Measurements from ENCODE around the gene CYB5R2.

Gene CYB5R2

GRCh38 chr11:7672960-7673723 is at the start of gene CYB5R2:
TSS of gene CYB5R2 (minus strand) at chr11:7673500. CDS start at chr11:7672825, 675 bp downstream.
- no peak for DNase-seq

GRCh38 chr11:7714786-7715185 is 41.5 kb upstream of the CYB5R2 start:
- no peak for DNase-seq

DNA sequence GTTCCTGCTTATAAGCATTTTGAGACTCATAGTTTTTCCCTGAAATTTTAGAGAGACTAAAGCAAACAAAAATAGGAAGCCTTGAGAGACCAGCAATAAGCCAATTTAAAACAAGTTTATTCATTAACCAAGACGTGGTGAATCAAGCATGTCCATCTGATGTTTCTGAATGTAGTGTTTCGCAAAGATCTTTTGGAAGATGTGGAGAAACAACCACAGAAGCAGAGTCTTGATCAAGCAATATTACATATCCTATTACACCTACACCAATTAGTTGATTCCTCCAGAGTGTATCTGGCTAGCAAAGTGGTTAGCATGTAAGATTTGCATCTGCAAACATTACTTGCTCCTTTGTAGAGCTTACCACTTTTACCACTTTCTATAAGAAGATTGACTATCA is 33.1 kb upstream of the CYB5R2 start, which contains the start of gene OVCH2:
OVCH2 (minus strand) TSS at position 101 of the 400 bp plus-strand sequence; CDS start at position 18, 83 bp downstream.
- no peak for DNase-seq

- no peak for DNase-seq
Measured at GRCh38 chr11:7703740-7704139, 30.4 kb upstream of the CYB5R2 start.

DNA sequence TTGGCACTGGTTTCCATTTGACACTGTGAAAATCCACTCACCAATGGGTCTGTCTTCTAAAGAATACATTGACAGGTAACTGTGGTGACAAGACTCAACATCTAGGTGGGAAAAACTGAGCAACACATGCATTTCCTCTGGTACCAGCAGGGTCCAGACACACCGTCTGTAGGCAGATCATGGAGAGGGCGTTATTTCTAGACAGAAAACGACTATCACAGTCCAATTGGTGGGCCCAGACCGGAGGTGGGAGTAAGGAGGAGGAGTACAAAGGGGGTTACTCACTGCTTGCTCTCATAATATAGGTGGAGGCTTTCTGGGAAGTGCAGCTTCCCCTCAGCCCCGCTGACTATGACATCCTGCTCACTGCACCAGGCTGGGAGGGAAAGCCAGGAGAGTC is 23.1 kb upstream of the CYB5R2 start:
- DNase-seq = no peak

DNA sequence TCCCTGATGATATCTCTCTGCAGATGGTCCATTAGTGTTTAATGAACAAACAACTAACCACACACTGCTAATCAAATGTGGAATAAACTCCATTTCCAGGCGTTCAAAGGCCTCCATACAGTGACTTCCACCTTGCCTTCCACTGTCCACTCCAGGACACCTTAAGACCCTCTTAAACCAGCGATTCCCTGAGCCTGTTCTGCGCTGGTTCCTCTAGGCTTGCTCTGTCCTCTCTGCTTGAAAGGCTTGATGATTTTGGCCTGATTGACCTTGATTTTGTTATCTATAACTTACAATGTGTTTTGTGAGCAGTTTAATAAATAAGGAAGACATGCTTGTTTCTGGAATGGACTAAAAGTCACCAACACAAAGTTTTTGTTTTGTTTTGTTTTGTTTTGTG is 20.9 kb upstream of the CYB5R2 start:
- DNase-seq = no peak

GRCh38 chr11:7692426-7692825 is 19.1 kb upstream of the CYB5R2 start:
- no peak for DNase-seq

DNA sequence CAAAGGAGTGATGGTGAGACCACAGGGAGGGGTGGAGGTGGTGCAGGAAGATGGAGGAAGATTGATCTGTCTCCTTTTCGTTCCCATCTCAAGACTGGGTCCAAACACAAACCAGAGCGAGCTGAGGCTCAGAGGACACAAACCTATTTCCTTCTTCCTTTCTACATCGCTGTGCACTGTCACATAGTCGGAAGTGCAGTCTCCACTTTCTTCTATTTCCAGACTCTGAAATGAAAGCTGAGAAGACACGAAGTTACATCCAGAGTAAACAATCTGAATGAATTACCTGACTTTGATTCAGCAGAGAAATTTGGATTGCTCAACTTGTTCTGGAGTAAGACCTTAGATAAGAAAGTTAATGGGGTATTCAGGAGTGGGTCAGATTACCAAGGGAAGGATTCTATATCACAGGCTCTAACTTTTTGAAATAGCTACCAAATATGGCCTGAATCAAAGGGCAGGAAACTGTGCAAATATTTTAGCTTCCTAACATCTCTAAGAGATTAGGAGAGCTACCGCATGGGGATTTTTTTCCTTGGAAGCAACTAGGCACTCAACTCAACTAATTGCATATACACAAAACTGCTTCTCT is 18.6 kb upstream of the CYB5R2 start:
- no peak for DNase-seq

DNA sequence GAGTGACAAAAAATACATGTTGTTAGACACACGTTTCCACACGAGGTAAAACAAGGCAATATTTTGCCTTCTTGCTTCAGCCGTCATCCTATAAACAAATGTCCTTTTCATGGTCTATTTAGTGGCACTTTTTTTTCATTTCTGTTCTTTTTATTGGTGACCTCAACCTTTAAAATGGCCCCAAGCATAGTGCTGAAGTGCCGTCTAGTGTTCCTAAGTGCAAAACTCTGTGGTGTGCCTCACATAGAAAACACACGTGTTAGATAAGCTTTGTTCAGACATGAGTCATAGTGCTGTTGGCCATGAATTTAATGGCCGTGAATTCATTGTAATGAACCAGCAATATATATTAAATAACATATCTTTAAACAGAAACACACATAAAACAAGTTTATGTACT is 17.3 kb upstream of the CYB5R2 start:
- no peak for DNase-seq

DNA sequence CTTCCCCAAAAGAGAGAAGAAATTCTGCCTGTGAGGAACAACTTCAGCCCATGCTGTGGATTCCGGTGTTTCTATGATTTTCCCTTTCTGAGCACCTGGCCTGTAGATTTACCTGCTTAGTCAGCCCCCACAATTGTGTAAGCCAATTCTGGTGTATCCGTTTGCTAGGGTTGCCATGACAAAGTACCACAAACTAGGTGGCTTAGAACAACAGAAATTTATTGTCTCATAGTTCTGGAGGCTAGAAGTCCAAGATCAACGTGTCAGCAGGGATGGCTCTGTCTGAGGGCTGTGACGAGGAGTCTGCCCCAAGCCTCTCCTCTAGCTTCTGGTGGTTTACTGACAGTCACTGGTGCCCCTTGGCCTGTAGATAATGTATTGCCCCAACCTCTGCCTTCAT is 15.9 kb upstream of the CYB5R2 start:
- DNase-seq = no peak

DNA sequence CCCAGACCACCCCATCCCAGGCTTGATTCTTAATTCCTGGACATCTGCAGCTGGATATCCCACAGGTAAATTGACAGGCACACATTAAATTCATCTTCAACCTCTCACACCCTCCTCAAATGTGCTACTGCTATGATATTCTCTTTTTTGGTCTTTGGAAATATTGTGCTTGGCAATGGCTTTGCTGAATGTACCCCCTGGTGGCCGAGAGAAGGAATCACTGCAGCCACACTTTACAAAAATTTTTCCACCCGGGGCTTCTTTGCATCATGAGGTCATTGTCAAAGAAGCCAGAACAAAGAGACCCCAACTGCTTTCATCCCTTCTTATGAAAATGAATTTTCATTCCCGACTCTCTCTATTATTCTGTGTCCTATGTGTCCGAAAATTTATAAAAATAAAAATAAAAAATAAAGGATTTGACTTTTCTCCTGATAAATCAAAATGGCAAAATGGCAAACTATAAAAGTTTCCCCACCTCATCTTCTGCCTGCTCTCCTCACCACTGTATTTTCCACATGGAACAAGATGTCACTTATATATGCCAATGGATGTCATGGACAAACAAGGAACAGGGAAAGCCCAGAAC is 15.0 kb upstream of the CYB5R2 start:
- peak; percentile 8 for DNase-seq

DNA sequence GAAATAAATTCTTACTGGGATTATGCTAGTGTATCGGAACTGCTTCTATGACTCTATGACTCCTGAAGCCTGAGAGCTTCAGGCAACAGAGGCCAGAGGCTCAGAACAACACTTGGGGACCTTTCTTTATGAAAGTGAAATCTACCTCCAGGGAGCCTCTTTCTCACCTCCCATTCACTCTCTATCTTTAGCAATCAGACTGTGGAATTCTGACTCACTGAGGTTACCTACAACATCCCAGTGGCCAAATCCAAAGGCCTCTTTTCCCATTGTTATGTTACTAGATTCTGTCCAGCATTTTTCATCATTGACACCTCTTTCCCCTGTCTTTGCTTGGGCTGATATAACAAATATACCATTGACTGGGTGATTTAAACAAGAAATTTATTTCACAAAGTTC is 14.1 kb upstream of the CYB5R2 start:
- no peak for DNase-seq

DNA sequence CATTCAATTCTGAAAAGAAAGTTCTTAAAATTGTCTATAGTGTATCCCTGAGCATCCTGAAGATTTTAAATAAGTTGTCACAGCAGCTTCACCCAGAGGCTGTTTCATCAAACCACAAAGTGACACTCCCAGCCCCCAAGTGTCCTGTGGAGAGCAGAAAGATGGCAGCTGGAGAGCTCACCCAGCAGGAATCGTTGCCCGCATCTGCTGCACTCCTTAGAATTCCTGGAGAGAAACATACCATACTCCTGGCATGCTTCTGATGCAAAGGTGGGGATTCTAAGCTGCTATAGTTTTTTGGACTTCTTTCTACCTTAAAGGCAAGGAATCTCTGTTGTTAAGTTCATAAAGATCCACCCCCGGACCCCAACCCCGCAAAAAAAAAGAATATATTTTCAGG is 13.5 kb upstream of the CYB5R2 start:
- DNase-seq = no peak

DNA sequence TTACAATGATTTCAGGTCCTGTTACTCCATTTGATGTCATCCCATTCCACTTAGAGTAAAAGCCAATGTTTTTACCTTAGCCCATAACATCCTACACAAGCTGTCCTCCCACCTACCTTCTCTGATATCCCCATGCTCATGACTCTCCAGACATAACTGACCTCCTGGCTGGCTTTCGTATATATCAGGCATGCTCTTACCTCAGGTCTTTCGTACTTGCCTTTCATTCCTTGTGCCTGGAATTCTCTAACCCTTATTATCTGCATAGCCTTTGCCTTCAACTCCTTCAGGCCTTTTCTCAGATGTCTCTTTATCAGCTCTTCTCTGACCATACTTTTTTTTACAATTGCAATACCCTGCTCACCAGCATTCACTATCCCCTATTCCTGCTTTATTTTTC is 10.3 kb upstream of the CYB5R2 start:
- no peak for DNase-seq

DNA sequence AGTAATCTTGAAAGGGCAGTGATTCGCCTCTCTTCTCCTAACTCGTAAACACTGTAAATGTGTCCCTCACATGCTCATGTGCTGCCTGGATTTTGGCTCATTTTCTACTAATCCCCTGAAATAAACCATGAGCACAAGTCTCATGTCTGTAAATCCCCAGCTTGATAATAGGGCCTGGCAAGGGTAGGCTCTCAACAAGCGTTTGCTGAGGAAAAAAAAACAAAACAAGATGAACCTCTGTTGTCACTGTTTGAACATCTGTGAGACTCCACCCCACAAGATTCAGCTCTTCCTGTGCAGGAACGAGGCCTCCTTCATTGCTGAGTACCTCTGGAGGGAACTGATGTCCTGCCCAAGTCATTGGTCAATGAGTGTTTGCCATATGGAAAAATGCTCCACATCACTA is 4.5 kb upstream of the CYB5R2 start:
- no peak for DNase-seq

- DNase-seq = no peak
Measured at GRCh38 chr11:7677071-7677470, 3.8 kb upstream of the CYB5R2 start.

DNA sequence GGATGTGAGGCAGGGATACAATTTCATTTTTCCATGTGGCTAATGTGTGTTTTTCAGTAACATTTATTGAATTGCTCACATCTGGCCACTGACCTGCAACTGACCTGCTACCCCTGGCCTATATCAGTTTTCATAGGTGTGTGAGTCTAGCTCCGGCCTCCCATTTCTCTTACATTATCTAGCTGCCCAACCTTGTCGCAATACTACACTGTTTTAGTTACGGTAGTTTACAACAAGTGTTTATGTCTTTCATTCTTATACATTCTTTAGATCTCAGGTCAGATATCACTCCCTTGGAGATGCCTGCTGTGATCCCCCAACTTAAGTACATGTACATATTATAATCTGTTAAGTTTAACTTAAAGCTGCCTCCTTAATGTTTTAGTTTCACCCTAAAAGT is 2.3 kb upstream of the CYB5R2 start:
- no peak for DNase-seq

GRCh38 chr11:7673724-7674434 is 579 bp upstream of the CYB5R2 start:
- peak; percentile 28 for DNase-seq

- no peak for DNase-seq
Measured at GRCh38 chr11:7672276-7672959, 882 bp downstream of the CYB5R2 start.

DNA sequence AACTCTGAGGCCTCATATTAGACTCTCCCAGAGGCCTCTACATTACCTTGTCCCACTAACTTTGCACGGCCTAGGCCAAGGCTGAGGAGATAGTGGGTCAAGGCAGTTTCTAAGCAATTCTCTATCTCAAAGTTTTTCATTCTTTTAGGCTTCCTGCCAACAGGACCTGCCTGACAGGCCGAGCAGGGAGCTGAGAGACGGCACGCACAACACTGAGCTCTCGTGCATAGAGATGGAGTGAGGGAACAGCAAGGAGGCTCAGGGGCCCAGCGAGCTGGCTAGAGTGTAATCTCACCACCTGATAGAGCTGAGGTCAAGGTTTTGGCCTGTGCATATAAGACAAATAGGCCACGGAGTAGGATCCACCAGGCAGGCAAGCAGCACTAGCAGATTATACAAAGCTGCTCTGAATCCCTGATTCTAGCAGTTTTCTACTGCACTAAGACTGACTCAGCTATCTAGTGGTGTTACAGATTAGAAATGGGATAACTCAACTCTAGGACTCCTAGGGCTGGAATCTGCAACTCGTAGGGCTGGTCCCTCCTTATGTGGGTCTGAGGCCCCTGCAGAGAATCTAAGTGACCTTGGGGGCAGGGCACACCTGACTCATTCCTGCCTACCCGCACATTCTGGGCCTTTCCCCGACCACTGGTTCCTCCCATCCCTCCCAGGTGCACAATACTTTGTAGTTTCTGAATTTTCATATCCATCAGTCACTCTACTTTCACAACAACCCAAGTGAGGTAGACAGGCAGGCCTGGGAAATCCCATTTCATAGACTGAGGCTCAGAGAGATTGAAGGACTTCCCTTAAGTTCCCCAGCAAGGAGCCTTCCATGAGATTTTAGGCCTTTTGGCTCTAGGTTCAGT is 1.7 kb downstream of the CYB5R2 start:
- no peak for DNase-seq

DNA sequence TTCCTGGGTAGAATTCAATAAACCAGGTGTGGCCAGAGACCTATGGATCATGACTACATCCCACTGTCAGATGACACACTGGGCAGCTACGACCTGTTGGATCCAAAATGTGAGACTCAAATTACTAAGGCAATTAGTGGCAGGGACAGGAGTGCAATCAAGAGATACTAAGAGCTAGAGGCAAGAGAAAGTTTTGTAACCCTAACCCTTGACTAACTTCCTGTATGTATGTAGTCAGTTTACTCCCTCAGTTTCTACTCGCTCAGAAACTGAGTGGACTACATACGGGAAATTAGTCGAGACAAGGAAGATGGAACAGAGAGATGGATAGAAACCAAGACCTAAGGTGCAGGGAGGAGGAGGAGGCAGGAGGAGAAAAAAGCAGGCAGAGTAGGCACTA is 2.7 kb downstream of the CYB5R2 start:
- no peak for DNase-seq

GRCh38 chr11:7668911-7669310 is 4.4 kb downstream of the CYB5R2 start:
- DNase-seq = no peak

Data from NCI-H1105 (cell line).